ENCODE measurements around the gene PON1.

PON1 gene

GRCh38 chr7:95261895-95262415, 62.4 kb downstream of the PON1 start:
- H4K20me1 ChIP-seq (ENCODE audit: insufficient read depth), result no peaks in the 10 kb centered on the region

GRCh38 chr7:95255691-95256090, 68.6 kb downstream of the PON1 start:
- no peak overlapping the region for H3K4me2 ChIP-seq
- H2AFZ ChIP-seq (ENCODE audit: low read depth), result no peak overlapping the region
- H3K79me2 ChIP-seq (ENCODE audit: insufficient read depth, low read depth), result no peaks in the 10 kb centered on the region
- no peaks in the 10 kb centered on the region for H3K4me1 ChIP-seq (ENCODE audit: low read depth, poor library complexity, severe bottlenecking)
- H3K9ac ChIP-seq, result no peak overlapping the region
- TF ChIP-seq CTCF (conservative IDR thresholded peaks at IDR 0.05; ENCODE audit: low read depth, low read length), result no peak
- H3K36me3 ChIP-seq (ENCODE audit: insufficient read depth), result no peaks in the 10 kb centered on the region
- no peaks in the 10 kb centered on the region for H4K20me1 ChIP-seq (ENCODE audit: insufficient read depth)
- no peaks in the 10 kb centered on the region for H3K27me3 ChIP-seq (ENCODE audit: insufficient read depth, low read depth)
- H3K4me3 ChIP-seq (IDR thresholded peaks at IDR 0.05; ENCODE audit: insufficient read depth, low read depth, low read length), result no peak overlapping the region
- no peak overlapping the region for H3K27ac ChIP-seq

More at GRCh38 chr7:95261895-95262415, 62.4 kb downstream of the PON1 start:
- Histone ChIP-seq H3K4me1 (ENCODE audit: low read depth, poor library complexity, severe bottlenecking) (no peaks in the 10 kb centered on the region), H3K36me3 (ENCODE audit: insufficient read depth) (no peaks in the 10 kb centered on the region), H3K27ac (no peak overlapping the region), H3K9ac (no peak overlapping the region), H3K79me2 (ENCODE audit: insufficient read depth, low read depth) (no peaks in the 10 kb centered on the region), H3K4me3 (IDR thresholded peaks at IDR 0.05; ENCODE audit: insufficient read depth, low read depth, low read length) (no peak overlapping the region), H3K27me3 (ENCODE audit: insufficient read depth, low read depth) (no peaks in the 10 kb centered on the region), H2AFZ (ENCODE audit: low read depth) (no peak overlapping the region), H3K4me2 (no peak overlapping the region)
- TF ChIP-seq CTCF (conservative IDR thresholded peaks at IDR 0.05; ENCODE audit: low read depth, low read length), result no peak

GRCh38 chr7:95253986-95254385, 70.3 kb downstream of the PON1 start:
- H3K4me3 ChIP-seq (IDR thresholded peaks at IDR 0.05; ENCODE audit: insufficient read depth, low read depth, low read length), result no peak overlapping the region
- H3K79me2 ChIP-seq (ENCODE audit: insufficient read depth, low read depth), result no peaks in the 10 kb centered on the region
- H3K27me3 ChIP-seq (ENCODE audit: insufficient read depth, low read depth), result no peaks in the 10 kb centered on the region
- H3K9ac ChIP-seq, result no peak overlapping the region
- no peak overlapping the region for H3K4me2 ChIP-seq
- H3K36me3 ChIP-seq (ENCODE audit: insufficient read depth), result no peaks in the 10 kb centered on the region
- no peak overlapping the region for H3K27ac ChIP-seq
- H3K4me1 ChIP-seq (ENCODE audit: low read depth, poor library complexity, severe bottlenecking), result no peaks in the 10 kb centered on the region
- no peaks in the 10 kb centered on the region for H4K20me1 ChIP-seq (ENCODE audit: insufficient read depth)
- no peak for TF ChIP-seq CTCF (conservative IDR thresholded peaks at IDR 0.05; ENCODE audit: low read depth, low read length)
- no peak overlapping the region for H2AFZ ChIP-seq (ENCODE audit: low read depth)

GRCh38 chr7:95251966-95252365, 72.4 kb downstream of the PON1 start:
- Histone ChIP-seq H3K27ac (no peak overlapping the region), H4K20me1 (ENCODE audit: insufficient read depth) (no peaks in the 10 kb centered on the region), H3K4me3 (IDR thresholded peaks at IDR 0.05; ENCODE audit: insufficient read depth, low read depth, low read length) (no peak overlapping the region), H3K79me2 (ENCODE audit: insufficient read depth, low read depth) (no peaks in the 10 kb centered on the region), H3K9ac (no peak overlapping the region), H3K4me1 (ENCODE audit: low read depth, poor library complexity, severe bottlenecking) (no peaks in the 10 kb centered on the region), H2AFZ (ENCODE audit: low read depth) (no peak overlapping the region), H3K27me3 (ENCODE audit: insufficient read depth, low read depth) (no peaks in the 10 kb centered on the region), H3K36me3 (ENCODE audit: insufficient read depth) (no peaks in the 10 kb centered on the region), H3K4me2 (no peak overlapping the region)
- no peak for TF ChIP-seq CTCF (conservative IDR thresholded peaks at IDR 0.05; ENCODE audit: low read depth, low read length)

Measured in KMS-11 (cell line).